Measurements from ENCODE around the gene PLXDC2.

Gene PLXDC2

GRCh38 chr10:19915816-19916215 is 99.6 kb downstream of the PLXDC2 start:
- DNase-seq, result no peak

- DNase-seq, result no peak
These were observed 101.7 kb downstream of the PLXDC2 start for GRCh38 chr10:19917751-19918478.

GRCh38 chr10:19918794-19919193 is 102.6 kb downstream of the PLXDC2 start:
- no peak for DNase-seq

GRCh38 chr10:19919671-19920070 is 103.4 kb downstream of the PLXDC2 start:
- DNase-seq, result no peak

GRCh38 chr10:19920075-19920726 is 104.0 kb downstream of the PLXDC2 start:
- DNase-seq, result no peak

GRCh38 chr10:19921300-19922140 is 105.3 kb downstream of the PLXDC2 start:
- DNase-seq, result no peak

- DNase-seq, result no peak
These were observed 106.2 kb downstream of the PLXDC2 start for GRCh38 chr10:19922236-19922963.

GRCh38 chr10:19925064-19925463 is 108.8 kb downstream of the PLXDC2 start:
- no peak for DNase-seq

- DNase-seq, result no peak
These were observed 112.7 kb downstream of the PLXDC2 start for GRCh38 chr10:19928936-19929335.

- no peak for DNase-seq
These were observed 113.4 kb downstream of the PLXDC2 start for GRCh38 chr10:19929506-19930140.

- DNase-seq, result no peak
These were observed 115.0 kb downstream of the PLXDC2 start for GRCh38 chr10:19930936-19931893.

- no peak for DNase-seq
These were observed 115.8 kb downstream of the PLXDC2 start for GRCh38 chr10:19931894-19932590.

GRCh38 chr10:19932806-19933371 is 116.7 kb downstream of the PLXDC2 start:
- no peak for DNase-seq

- DNase-seq, result no peak
These were observed 117.5 kb downstream of the PLXDC2 start for GRCh38 chr10:19933772-19934171.

- DNase-seq, result no peak
These were observed 118.9 kb downstream of the PLXDC2 start for GRCh38 chr10:19935176-19935575.

GRCh38 chr10:19936289-19936688 is 120.1 kb downstream of the PLXDC2 start:
- DNase-seq, result no peak

- no peak for DNase-seq
These were observed 121.8 kb downstream of the PLXDC2 start for GRCh38 chr10:19937989-19938388.

GRCh38 chr10:19941206-19941880 is 125.1 kb downstream of the PLXDC2 start:
- DNase-seq, result no peak

GRCh38 chr10:19944911-19945663 is 128.9 kb downstream of the PLXDC2 start:
- no peak for DNase-seq

All from stimulated activated CD4-positive, alpha-beta T cell treated with anti-CD3 and anti-CD28 coated beads, Interleukin-4, amount 100 ng/mL, for 24 hours (primary cell).